UCSD-AML1 (cell line): ENCODE results near the gene FARP1.

Experiments
- DNase-seq: peaks from one replicate; lab custom pipeline; 2025; ENCODE audit not compliant: unreplicated experiment; lab: John Stamatoyannopoulos, UW

The FARP1 gene

GRCh38 chr13:98415326-98416070 is 272.6 kb downstream of the FARP1 start:
- DNase-seq: no peak

- DNase-seq: no peak
Measured at GRCh38 chr13:98416408-98416807, 273.5 kb downstream of the FARP1 start.

- DNase-seq: no peak
Measured at GRCh38 chr13:98419786-98420553, 277.1 kb downstream of the FARP1 start.

GRCh38 chr13:98420554-98421175 is 277.8 kb downstream of the FARP1 start:
- DNase-seq: no peak

GRCh38 chr13:98422046-98422445 is 279.2 kb downstream of the FARP1 start:
- DNase-seq: no peak

- DNase-seq: no peak
Measured at GRCh38 chr13:98423417-98423816, 280.5 kb downstream of the FARP1 start.

GRCh38 chr13:98427331-98427995 is 284.6 kb downstream of the FARP1 start:
- no peak for DNase-seq

- no peak for DNase-seq
Measured at GRCh38 chr13:98428256-98428966, 285.5 kb downstream of the FARP1 start.

- DNase-seq: no peak
Measured at GRCh38 chr13:98429081-98429480, 286.2 kb downstream of the FARP1 start.

GRCh38 chr13:98429531-98429930 is 286.6 kb downstream of the FARP1 start:
- DNase-seq: no peak

GRCh38 chr13:98429977-98430736 is 287.3 kb downstream of the FARP1 start:
- DNase-seq: no peak

GRCh38 chr13:98432638-98433037 is 289.7 kb downstream of the FARP1 start:
- DNase-seq: no peak

GRCh38 chr13:98433654-98434053 is 290.8 kb downstream of the FARP1 start:
- DNase-seq: no peak

- no peak for DNase-seq
Measured at GRCh38 chr13:98434060-98434459, 291.2 kb downstream of the FARP1 start.

GRCh38 chr13:98435376-98435775 is 292.5 kb downstream of the FARP1 start:
- DNase-seq: no peak

GRCh38 chr13:98436233-98436910 is 293.5 kb downstream of the FARP1 start:
- DNase-seq: no peak

GRCh38 chr13:98438246-98439125 is 295.6 kb downstream of the FARP1 start:
- no peak for DNase-seq

GRCh38 chr13:98439126-98439828 is 296.4 kb downstream of the FARP1 start:
- DNase-seq: no peak
